Upper lobe of left lung (tissue), 4 donors: ENCODE measurements around the gene STXBP5L.

Source experiments
- POLR2A ChIP-seq, 4 donors: fragments of 450-650 bp; IDR thresholded peaks; one replicate each; pipeline ENCODE4 v1.5.1; 2016 to 2017; ENCODE audit warnings: antibody characterized with exemption in 4 of 4, mild to moderate bottlenecking in 2 of 4
- POLR2AphosphoS5 ChIP-seq, 2 donors: sonication (generic); formaldehyde crosslinking; IDR thresholded peaks; one replicate each; pipeline ENCODE4 v1.5.1; 2017; ENCODE audit warnings: antibody characterized with exemption in 2 of 2

DNA sequence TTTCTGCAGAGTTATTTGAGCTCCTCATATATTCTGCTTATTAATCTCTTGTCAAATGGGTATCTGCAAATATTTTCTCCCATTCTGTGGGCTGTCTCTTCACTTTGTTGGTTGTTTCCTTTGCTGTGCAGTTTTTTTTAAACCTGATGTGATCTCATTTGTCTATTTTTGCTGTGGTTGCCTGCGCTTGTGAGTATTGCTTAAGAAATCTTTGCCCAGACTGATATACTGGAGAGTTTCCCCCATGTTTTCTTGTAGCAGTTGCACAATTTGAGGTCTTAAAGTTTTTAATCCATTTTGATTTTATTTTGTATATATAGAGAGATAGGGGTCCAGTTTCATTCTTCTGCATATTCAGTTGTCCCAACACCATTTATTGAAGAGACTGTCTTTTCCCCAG is 535.5 kb downstream of the STXBP5L start:
- TF ChIP-seq POLR2AphosphoS5 (IDR thresholded peaks at IDR 0.05) = no peak
- no peak for TF ChIP-seq POLR2A (IDR thresholded peaks at IDR 0.05)
